ENCODE data around the gene RNASE4.

The RNASE4 gene

GRCh38 chr14:20652996-20653975 is 31.1 kb upstream of the RNASE4 start:
- no peak overlapping the region for H3K27ac ChIP-seq
- POLR2A ChIA-PET (ENCODE audit: low non-redundant PET) = no interaction called here
- no peak for TF ChIP-seq CTCF (conservative IDR thresholded peaks at IDR 0.05; ENCODE audit: low read depth)
- CTCF ChIA-PET = interaction anchor here (0.7 kb wide), 1 partner anchor 10 kb away, joined by 3 read pairs; no protein-coding TSS in a partner anchor
- peak; percentile 46 for DNase-seq (ENCODE audit: low spot score)

- POLR2A ChIA-PET (ENCODE audit: low non-redundant PET) = no interaction called here
- CTCF ChIA-PET = interaction anchor here (0.6 to 0.7 kb wide), 2 partner anchors 19 to 24 kb away, joined by 3 read pairs; no protein-coding TSS in a partner anchor
- DNase-seq (ENCODE audit: low spot score) = no peak
- TF ChIP-seq CTCF (conservative IDR thresholded peaks at IDR 0.05; ENCODE audit: low read depth) = no peak
- no peak overlapping the region for H3K27ac ChIP-seq
These were observed 28.5 kb upstream of the RNASE4 start for GRCh38 chr14:20655851-20656250.

- POLR2A ChIA-PET (ENCODE audit: low non-redundant PET) = no interaction called here
- TF ChIP-seq CTCF (conservative IDR thresholded peaks at IDR 0.05; ENCODE audit: low read depth) = no peak
- no peak for DNase-seq (ENCODE audit: low spot score)
- CTCF ChIA-PET = interaction anchor here (0.6 to 0.7 kb wide), 2 partner anchors 19 to 24 kb away, joined by 3 read pairs; no protein-coding TSS in a partner anchor
- H3K27ac ChIP-seq = no peak overlapping the region
These were observed 28.1 kb upstream of the RNASE4 start for GRCh38 chr14:20656274-20656673.

GRCh38 chr14:20657216-20658211 is 26.8 kb upstream of the RNASE4 start:
- CTCF ChIA-PET = interaction anchor here (0.6 to 1.4 kb wide), 9 partner anchors 11 to 334 kb away, joined by 3 to 5 read pairs (median 4); partner anchors contain the start of gene RNASE4
- no peak overlapping the region for H3K27ac ChIP-seq
- POLR2A ChIA-PET (ENCODE audit: low non-redundant PET) = interaction anchor here (0.6 kb wide), 1 partner anchor 25 kb away, joined by 3 read pairs; no protein-coding TSS in a partner anchor

GRCh38 chr14:20658246-20658645 is 26.1 kb upstream of the RNASE4 start:
- no peak for DNase-seq (ENCODE audit: low spot score)
- TF ChIP-seq CTCF (conservative IDR thresholded peaks at IDR 0.05; ENCODE audit: low read depth) = no peak
- CTCF ChIA-PET = interaction anchor here (0.7 to 1.4 kb wide), 4 partner anchors 13 to 48 kb away, joined by 3 to 5 read pairs (median 4); partner anchors contain the start of gene RNASE4
- H3K27ac ChIP-seq = no peak overlapping the region
- POLR2A ChIA-PET (ENCODE audit: low non-redundant PET) = interaction anchor here (0.6 kb wide), 1 partner anchor 24 kb away, joined by 3 read pairs; no protein-coding TSS in a partner anchor

More at GRCh38 chr14:20657216-20658211, 26.8 kb upstream of the RNASE4 start:
- TF ChIP-seq CTCF (conservative IDR thresholded peaks at IDR 0.05; ENCODE audit: low read depth) = no peak
- peak; percentile 60 for DNase-seq (ENCODE audit: low spot score)

Data from RWPE1 (cell line).